ENCODE results near the gene GPR146.

Gene GPR146

DNA sequence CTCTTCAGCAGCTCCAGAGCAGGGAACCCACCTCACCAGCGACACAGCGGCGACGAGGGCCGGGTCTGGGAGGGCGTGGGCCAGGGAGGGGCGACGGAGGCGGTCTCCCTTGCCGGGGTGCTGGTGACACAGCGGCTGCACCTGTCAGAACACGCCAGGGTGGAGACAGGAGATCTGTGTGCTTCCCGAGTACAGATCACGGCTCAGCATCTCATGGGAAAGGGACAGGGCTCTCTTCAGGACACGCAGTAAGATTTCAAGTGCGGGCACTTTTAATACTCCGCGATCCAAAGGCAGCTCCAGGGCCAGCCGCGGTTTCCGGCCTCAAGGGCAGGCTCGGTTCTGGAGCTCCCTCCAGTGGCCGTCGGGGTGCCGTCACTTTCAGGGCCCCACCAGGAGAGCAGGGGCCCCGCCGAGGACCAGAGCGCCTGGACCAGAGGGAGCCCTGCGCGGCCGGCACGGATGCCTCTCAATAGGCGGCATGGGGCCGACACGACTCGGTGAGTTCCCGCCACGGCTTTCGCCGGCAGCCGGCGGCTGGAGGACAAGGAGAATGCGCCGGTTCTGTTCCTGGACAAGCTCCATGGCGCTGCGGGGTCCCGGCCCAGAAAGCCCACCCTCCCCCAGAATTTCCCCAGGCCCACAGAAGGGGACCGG, 21.4 kb downstream of the GPR146 start:
- TF ChIP-seq ZNF565 (CRISPR knock-in tag; conservative IDR thresholded peaks at IDR 0.05; ENCODE audit: low read depth) (no peak), ZNF70 (CRISPR knock-in tag; IDR thresholded peaks at IDR 0.05) (no peak), ZNF8 (CRISPR knock-in tag; IDR thresholded peaks at IDR 0.05) (no peak), BACH2 (CRISPR knock-in tag; IDR thresholded peaks at IDR 0.05; ENCODE audit: borderline replicate concordance) (no peak), ESRRG (CRISPR knock-in tag; IDR thresholded peaks at IDR 0.05) (no peak), CSDC2 (CRISPR knock-in tag; IDR thresholded peaks at IDR 0.05) (no peak), ISL1 (CRISPR knock-in tag; IDR thresholded peaks at IDR 0.05) (no peak), OSR1 (CRISPR knock-in tag; IDR thresholded peaks at IDR 0.05) (no peak), TCF4 (CRISPR knock-in tag; IDR thresholded peaks at IDR 0.05; ENCODE audit: borderline replicate concordance) (no peak), ZFP30 (CRISPR knock-in tag; IDR thresholded peaks at IDR 0.05) (no peak), RARB (CRISPR knock-in tag; IDR thresholded peaks at IDR 0.05) (no peak), TOX (CRISPR knock-in tag; IDR thresholded peaks at IDR 0.05; ENCODE audit: borderline replicate concordance) (no peak), SNAI2 (CRISPR knock-in tag; IDR thresholded peaks at IDR 0.05) (no peak), ZC3H10 (CRISPR knock-in tag; IDR thresholded peaks at IDR 0.05) (no peak)
- TF ChIP-seq, protein P1, sequence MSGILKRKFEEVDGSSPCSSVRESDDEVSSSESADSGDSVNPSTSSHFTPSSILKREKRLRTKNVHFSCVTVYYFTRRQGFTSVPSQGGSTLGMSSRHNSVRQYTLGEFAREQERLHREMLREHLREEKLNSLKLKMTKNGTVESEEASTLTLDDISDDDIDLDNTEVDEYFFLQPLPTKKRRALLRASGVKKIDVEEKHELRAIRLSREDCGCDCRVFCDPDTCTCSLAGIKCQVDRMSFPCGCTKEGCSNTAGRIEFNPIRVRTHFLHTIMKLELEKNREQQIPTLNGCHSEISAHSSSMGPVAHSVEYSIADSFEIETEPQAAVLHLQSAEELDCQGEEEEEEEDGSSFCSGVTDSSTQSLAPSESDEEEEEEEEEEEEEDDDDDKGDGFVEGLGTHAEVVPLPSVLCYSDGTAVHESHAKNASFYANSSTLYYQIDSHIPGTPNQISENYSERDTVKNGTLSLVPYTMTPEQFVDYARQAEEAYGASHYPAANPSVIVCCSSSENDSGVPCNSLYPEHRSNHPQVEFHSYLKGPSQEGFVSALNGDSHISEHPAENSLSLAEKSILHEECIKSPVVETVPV (CRISPR knock-in tag; IDR thresholded peaks at IDR 0.05): no peak
- TF ChIP-seq, protein P2, sequence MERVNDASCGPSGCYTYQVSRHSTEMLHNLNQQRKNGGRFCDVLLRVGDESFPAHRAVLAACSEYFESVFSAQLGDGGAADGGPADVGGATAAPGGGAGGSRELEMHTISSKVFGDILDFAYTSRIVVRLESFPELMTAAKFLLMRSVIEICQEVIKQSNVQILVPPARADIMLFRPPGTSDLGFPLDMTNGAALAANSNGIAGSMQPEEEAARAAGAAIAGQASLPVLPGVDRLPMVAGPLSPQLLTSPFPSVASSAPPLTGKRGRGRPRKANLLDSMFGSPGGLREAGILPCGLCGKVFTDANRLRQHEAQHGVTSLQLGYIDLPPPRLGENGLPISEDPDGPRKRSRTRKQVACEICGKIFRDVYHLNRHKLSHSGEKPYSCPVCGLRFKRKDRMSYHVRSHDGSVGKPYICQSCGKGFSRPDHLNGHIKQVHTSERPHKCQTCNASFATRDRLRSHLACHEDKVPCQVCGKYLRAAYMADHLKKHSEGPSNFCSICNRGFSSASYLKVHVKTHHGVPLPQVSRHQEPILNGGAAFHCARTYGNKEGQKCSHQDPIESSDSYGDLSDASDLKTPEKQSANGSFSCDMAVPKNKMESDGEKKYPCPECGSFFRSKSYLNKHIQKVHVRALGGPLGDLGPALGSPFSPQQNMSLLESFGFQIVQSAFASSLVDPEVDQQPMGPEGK (CRISPR knock-in tag; IDR thresholded peaks at IDR 0.05; ENCODE audit: borderline replicate concordance): no peak
- TF ChIP-seq, protein P3, sequence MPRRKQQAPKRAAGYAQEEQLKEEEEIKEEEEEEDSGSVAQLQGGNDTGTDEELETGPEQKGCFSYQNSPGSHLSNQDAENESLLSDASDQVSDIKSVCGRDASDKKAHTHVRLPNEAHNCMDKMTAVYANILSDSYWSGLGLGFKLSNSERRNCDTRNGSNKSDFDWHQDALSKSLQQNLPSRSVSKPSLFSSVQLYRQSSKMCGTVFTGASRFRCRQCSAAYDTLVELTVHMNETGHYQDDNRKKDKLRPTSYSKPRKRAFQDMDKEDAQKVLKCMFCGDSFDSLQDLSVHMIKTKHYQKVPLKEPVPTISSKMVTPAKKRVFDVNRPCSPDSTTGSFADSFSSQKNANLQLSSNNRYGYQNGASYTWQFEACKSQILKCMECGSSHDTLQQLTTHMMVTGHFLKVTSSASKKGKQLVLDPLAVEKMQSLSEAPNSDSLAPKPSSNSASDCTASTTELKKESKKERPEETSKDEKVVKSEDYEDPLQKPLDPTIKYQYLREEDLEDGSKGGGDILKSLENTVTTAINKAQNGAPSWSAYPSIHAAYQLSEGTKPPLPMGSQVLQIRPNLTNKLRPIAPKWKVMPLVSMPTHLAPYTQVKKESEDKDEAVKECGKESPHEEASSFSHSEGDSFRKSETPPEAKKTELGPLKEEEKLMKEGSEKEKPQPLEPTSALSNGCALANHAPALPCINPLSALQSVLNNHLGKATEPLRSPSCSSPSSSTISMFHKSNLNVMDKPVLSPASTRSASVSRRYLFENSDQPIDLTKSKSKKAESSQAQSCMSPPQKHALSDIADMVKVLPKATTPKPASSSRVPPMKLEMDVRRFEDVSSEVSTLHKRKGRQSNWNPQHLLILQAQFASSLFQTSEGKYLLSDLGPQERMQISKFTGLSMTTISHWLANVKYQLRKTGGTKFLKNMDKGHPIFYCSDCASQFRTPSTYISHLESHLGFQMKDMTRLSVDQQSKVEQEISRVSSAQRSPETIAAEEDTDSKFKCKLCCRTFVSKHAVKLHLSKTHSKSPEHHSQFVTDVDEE (CRISPR knock-in tag; IDR thresholded peaks at IDR 0.05): no peak
- ATAC-seq: peak; percentile 99

DNA sequence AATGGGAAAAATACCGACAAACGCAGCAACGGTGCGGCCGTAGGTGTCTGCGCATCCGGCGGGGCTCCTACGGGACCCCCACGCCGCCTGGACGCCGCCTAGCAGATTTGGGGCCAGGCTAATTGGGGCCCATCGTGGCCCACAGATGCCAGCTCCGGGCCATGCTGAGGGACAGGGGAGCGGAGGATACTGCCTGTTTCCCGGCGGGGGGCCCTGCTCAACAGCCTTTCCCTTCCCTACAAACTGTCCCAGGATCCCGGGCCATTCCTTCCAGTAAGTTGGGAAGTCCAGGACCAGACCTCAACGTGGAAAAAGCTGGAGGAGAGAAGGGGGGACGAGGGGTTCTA, 21.9 kb downstream of the GPR146 start:
- ATAC-seq: peak; percentile 19
- TF ChIP-seq TOX (CRISPR knock-in tag; IDR thresholded peaks at IDR 0.05; ENCODE audit: borderline replicate concordance): no peak
- no peak for TF ChIP-seq ZFP3 (CRISPR knock-in tag; IDR thresholded peaks at IDR 0.05)
- no peak for TF ChIP-seq BACH2 (CRISPR knock-in tag; IDR thresholded peaks at IDR 0.05; ENCODE audit: borderline replicate concordance)
- TF ChIP-seq, protein P4, sequence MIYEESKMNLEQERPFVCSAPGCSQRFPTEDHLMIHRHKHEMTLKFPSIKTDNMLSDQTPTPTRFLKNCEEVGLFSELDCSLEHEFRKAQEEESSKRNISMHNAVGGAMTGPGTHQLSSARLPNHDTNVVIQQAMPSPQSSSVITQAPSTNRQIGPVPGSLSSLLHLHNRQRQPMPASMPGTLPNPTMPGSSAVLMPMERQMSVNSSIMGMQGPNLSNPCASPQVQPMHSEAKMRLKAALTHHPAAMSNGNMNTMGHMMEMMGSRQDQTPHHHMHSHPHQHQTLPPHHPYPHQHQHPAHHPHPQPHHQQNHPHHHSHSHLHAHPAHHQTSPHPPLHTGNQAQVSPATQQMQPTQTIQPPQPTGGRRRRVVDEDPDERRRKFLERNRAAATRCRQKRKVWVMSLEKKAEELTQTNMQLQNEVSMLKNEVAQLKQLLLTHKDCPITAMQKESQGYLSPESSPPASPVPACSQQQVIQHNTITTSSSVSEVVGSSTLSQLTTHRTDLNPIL (CRISPR knock-in tag; IDR thresholded peaks at IDR 0.05; ENCODE audit: low read depth): no peak
- TF ChIP-seq SNAI2 (CRISPR knock-in tag; IDR thresholded peaks at IDR 0.05): no peak
- TF ChIP-seq ARNTL (CRISPR knock-in tag; IDR thresholded peaks at IDR 0.05; ENCODE audit: borderline replicate concordance, low read depth): no peak
- TF ChIP-seq OSR1 (CRISPR knock-in tag; IDR thresholded peaks at IDR 0.05): no peak
- TF ChIP-seq GLIS3 (CRISPR knock-in tag; IDR thresholded peaks at IDR 0.05): no peak
- no peak for TF ChIP-seq ZFP30 (CRISPR knock-in tag; IDR thresholded peaks at IDR 0.05)
- TF ChIP-seq ZC3H10 (CRISPR knock-in tag; IDR thresholded peaks at IDR 0.05): no peak
- no peak for TF ChIP-seq ZNF70 (CRISPR knock-in tag; IDR thresholded peaks at IDR 0.05)
- TF ChIP-seq ESRRG (CRISPR knock-in tag; IDR thresholded peaks at IDR 0.05): no peak
- no peak for TF ChIP-seq ISL1 (CRISPR knock-in tag; IDR thresholded peaks at IDR 0.05)
- TF ChIP-seq ZNF565 (CRISPR knock-in tag; conservative IDR thresholded peaks at IDR 0.05; ENCODE audit: low read depth): no peak
- TF ChIP-seq PPARA (CRISPR knock-in tag; IDR thresholded peaks at IDR 0.05; ENCODE audit: borderline replicate concordance): no peak

DNA sequence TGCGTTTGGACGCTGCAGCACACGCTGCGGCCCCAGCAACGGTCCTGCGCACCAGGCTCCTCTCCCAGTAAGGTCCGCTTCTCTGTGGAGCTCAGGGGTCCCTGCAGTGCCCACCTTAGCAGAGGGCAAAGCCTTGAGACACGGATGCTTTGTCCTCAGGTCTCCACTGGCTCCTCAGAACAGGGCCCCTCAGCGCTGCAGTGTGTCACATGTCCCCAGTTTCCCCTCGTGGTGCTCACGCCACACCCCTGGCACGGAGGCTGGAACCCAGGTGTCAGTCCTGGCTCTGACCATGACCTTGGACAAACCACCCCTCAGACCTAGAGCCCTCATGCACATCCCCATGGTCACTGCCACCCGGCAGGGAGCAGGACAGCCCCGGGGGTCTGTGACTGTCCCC, 23.7 kb downstream of the GPR146 start:
- no peak for ATAC-seq
- TF ChIP-seq, protein P2 (CRISPR knock-in tag; IDR thresholded peaks at IDR 0.05; ENCODE audit: borderline replicate concordance): no peak
- TF ChIP-seq BACH2 (CRISPR knock-in tag; IDR thresholded peaks at IDR 0.05; ENCODE audit: borderline replicate concordance) (no peak), ISL1 (CRISPR knock-in tag; IDR thresholded peaks at IDR 0.05) (no peak), SNAI2 (CRISPR knock-in tag; IDR thresholded peaks at IDR 0.05) (no peak), PPARA (CRISPR knock-in tag; IDR thresholded peaks at IDR 0.05; ENCODE audit: borderline replicate concordance) (no peak), ZNF70 (CRISPR knock-in tag; IDR thresholded peaks at IDR 0.05) (no peak), ZNF565 (CRISPR knock-in tag; conservative IDR thresholded peaks at IDR 0.05; ENCODE audit: low read depth) (no peak), ARNTL (CRISPR knock-in tag; IDR thresholded peaks at IDR 0.05; ENCODE audit: borderline replicate concordance, low read depth) (no peak), ZC3H10 (CRISPR knock-in tag; IDR thresholded peaks at IDR 0.05) (no peak), ZFP3 (CRISPR knock-in tag; IDR thresholded peaks at IDR 0.05) (no peak), TOX (CRISPR knock-in tag; IDR thresholded peaks at IDR 0.05; ENCODE audit: borderline replicate concordance) (no peak), ZFP30 (CRISPR knock-in tag; IDR thresholded peaks at IDR 0.05) (no peak), ESRRG (CRISPR knock-in tag; IDR thresholded peaks at IDR 0.05) (no peak)
- TF ChIP-seq, protein P5, sequence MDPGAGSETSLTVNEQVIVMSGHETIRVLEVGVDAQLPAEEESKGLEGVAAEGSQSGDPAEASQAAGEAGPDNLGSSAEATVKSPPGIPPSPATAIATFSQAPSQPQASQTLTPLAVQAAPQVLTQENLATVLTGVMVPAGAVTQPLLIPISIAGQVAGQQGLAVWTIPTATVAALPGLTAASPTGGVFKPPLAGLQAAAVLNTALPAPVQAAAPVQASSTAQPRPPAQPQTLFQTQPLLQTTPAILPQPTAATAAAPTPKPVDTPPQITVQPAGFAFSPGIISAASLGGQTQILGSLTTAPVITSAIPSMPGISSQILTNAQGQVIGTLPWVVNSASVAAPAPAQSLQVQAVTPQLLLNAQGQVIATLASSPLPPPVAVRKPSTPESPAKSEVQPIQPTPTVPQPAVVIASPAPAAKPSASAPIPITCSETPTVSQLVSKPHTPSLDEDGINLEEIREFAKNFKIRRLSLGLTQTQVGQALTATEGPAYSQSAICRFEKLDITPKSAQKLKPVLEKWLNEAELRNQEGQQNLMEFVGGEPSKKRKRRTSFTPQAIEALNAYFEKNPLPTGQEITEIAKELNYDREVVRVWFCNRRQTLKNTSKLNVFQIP (CRISPR knock-in tag; IDR thresholded peaks at IDR 0.05; ENCODE audit: borderline replicate concordance, low read depth): no peak
- TF ChIP-seq, protein P1 (CRISPR knock-in tag; IDR thresholded peaks at IDR 0.05): no peak
